ENCODE data around the gene NRG2.

Gene NRG2

DNA sequence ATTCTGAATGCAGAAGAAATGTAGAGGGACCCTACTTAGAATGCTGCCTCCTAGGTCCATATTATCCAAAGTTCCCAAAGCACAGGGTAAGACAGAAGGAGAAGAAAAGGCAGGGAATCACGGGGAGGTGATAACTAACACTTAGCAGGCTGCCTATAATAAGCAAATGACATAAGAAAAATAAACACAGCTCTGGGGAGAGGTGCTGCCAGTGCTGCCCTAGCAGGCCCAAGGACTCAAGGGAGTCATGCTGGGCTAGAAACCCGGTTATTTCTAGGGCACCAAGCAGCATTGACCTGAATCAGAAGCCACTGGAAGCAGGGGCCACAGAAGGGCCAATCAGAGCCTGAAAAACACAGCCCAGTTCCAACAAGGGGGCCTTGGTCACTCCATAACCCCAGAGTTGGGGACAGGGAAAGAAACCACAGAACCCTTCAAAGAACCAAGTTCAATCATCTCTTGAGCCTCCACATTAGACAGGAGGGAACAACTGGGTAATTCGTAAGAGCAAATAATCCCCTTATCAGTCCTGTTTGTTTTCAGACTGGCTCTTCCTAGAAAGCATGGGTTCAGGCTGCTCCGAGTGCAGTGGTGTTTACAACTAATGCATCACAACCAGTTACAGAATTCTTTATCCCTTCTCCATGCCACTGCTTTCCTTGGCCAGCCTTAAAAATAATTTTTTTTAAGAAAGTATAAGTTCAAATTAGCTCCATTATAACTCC, 24.0 kb downstream of the NRG2 start:
- Histone ChIP-seq H3K9ac (ENCODE audit: low read depth, low read length) (no peak overlapping the region), H3K27me3 (ENCODE audit: control insufficient read depth, insufficient read depth, low read length) (peaks cover 25% of the 10 kb centered on the region), H3K4me3 (ENCODE audit: low read depth, low read length) (no peak overlapping the region), H3K36me3 (ENCODE audit: control insufficient read depth, insufficient read depth, low read length) (no peaks in the 10 kb centered on the region), H3K9me3 (ENCODE audit: control insufficient read depth, insufficient read depth, low read length) (no peaks in the 10 kb centered on the region), H3K4me1 (ENCODE audit: control insufficient read depth, insufficient read depth, low read length) (no peaks in the 10 kb centered on the region)

GRCh38 chr5:140018517-140018916, 24.6 kb downstream of the NRG2 start:
- no peaks in the 10 kb centered on the region for H3K4me1 ChIP-seq (ENCODE audit: control insufficient read depth, insufficient read depth, low read length)
- no peak overlapping the region for H3K4me3 ChIP-seq (ENCODE audit: low read depth, low read length)
- H3K36me3 ChIP-seq (ENCODE audit: control insufficient read depth, insufficient read depth, low read length) = no peaks in the 10 kb centered on the region
- no peak overlapping the region for H3K9ac ChIP-seq (ENCODE audit: low read depth, low read length)
- no peaks in the 10 kb centered on the region for H3K9me3 ChIP-seq (ENCODE audit: control insufficient read depth, insufficient read depth, low read length)
- H3K27me3 ChIP-seq (ENCODE audit: control insufficient read depth, insufficient read depth, low read length) = peaks cover 22% of the 10 kb centered on the region

- Histone ChIP-seq H3K36me3 (ENCODE audit: control insufficient read depth, insufficient read depth, low read length) (no peaks in the 10 kb centered on the region), H3K4me1 (ENCODE audit: control insufficient read depth, insufficient read depth, low read length) (no peaks in the 10 kb centered on the region), H3K9me3 (ENCODE audit: control insufficient read depth, insufficient read depth, low read length) (no peaks in the 10 kb centered on the region), H3K4me3 (ENCODE audit: low read depth, low read length) (no peak overlapping the region), H3K27me3 (ENCODE audit: control insufficient read depth, insufficient read depth, low read length) (peaks cover 18% of the 10 kb centered on the region), H3K9ac (ENCODE audit: low read depth, low read length) (no peak overlapping the region)
Observed at GRCh38 chr5:140018096-140018481, 25.0 kb downstream of the NRG2 start.

GRCh38 chr5:140017397-140018095, 25.6 kb downstream of the NRG2 start:
- Histone ChIP-seq H3K27me3 (ENCODE audit: control insufficient read depth, insufficient read depth, low read length) (peaks cover 20% of the 10 kb centered on the region), H3K9ac (ENCODE audit: low read depth, low read length) (no peak overlapping the region), H3K4me3 (ENCODE audit: low read depth, low read length) (no peak overlapping the region), H3K9me3 (ENCODE audit: control insufficient read depth, insufficient read depth, low read length) (no peaks in the 10 kb centered on the region), H3K36me3 (ENCODE audit: control insufficient read depth, insufficient read depth, low read length) (no peaks in the 10 kb centered on the region), H3K4me1 (ENCODE audit: control insufficient read depth, insufficient read depth, low read length) (no peaks in the 10 kb centered on the region)

- Histone ChIP-seq H3K36me3 (ENCODE audit: control insufficient read depth, insufficient read depth, low read length) (no peaks in the 10 kb centered on the region), H3K27me3 (ENCODE audit: control insufficient read depth, insufficient read depth, low read length) (peaks cover 7% of the 10 kb centered on the region), H3K4me1 (ENCODE audit: control insufficient read depth, insufficient read depth, low read length) (no peaks in the 10 kb centered on the region), H3K4me3 (ENCODE audit: low read depth, low read length) (no peak overlapping the region), H3K9ac (ENCODE audit: low read depth, low read length) (no peak overlapping the region), H3K9me3 (ENCODE audit: control insufficient read depth, insufficient read depth, low read length) (no peaks in the 10 kb centered on the region)
Observed at GRCh38 chr5:140015706-140016105, 27.4 kb downstream of the NRG2 start.

- no peaks in the 10 kb centered on the region for H3K36me3 ChIP-seq (ENCODE audit: control insufficient read depth, insufficient read depth, low read length)
- H3K27me3 ChIP-seq (ENCODE audit: control insufficient read depth, insufficient read depth, low read length) = peaks cover 7% of the 10 kb centered on the region
- no peak overlapping the region for H3K4me3 ChIP-seq (ENCODE audit: low read depth, low read length)
- H3K4me1 ChIP-seq (ENCODE audit: control insufficient read depth, insufficient read depth, low read length) = no peaks in the 10 kb centered on the region
- H3K9me3 ChIP-seq (ENCODE audit: control insufficient read depth, insufficient read depth, low read length) = no peaks in the 10 kb centered on the region
- no peak overlapping the region for H3K9ac ChIP-seq (ENCODE audit: low read depth, low read length)
Observed at GRCh38 chr5:140014751-140015150, 28.3 kb downstream of the NRG2 start.

DNA sequence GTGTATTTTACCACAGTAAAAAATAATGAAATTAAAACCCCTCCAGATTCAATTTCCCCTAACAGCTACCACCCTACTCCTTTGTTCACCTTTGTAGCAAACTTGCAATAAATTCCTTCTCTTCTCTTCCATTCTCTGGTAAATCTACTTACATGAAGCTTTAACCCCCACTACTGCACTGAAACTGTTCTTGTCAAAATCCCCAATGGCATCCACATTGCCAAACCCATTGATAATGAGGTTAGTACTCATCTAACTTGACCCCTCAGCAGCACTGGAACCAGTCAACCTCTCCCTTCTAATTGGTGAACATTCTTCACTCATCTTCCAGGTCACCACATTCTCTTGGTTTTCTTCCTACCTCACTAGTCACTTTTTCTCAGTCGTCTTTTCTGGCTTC, 29.6 kb downstream of the NRG2 start:
- no peaks in the 10 kb centered on the region for H3K4me1 ChIP-seq (ENCODE audit: control insufficient read depth, insufficient read depth, low read length)
- H3K36me3 ChIP-seq (ENCODE audit: control insufficient read depth, insufficient read depth, low read length) = no peaks in the 10 kb centered on the region
- H3K9ac ChIP-seq (ENCODE audit: low read depth, low read length) = no peak overlapping the region
- H3K4me3 ChIP-seq (ENCODE audit: low read depth, low read length) = no peak overlapping the region
- H3K9me3 ChIP-seq (ENCODE audit: control insufficient read depth, insufficient read depth, low read length) = no peaks in the 10 kb centered on the region
- H3K27me3 ChIP-seq (ENCODE audit: control insufficient read depth, insufficient read depth, low read length) = peaks cover 7% of the 10 kb centered on the region

GRCh38 chr5:140012443-140012842, 30.7 kb downstream of the NRG2 start:
- H3K27me3 ChIP-seq (ENCODE audit: control insufficient read depth, insufficient read depth, low read length) = peaks cover 6% of the 10 kb centered on the region
- H3K9ac ChIP-seq (ENCODE audit: low read depth, low read length) = no peak overlapping the region
- H3K4me1 ChIP-seq (ENCODE audit: control insufficient read depth, insufficient read depth, low read length) = no peaks in the 10 kb centered on the region
- no peaks in the 10 kb centered on the region for H3K36me3 ChIP-seq (ENCODE audit: control insufficient read depth, insufficient read depth, low read length)
- no peaks in the 10 kb centered on the region for H3K9me3 ChIP-seq (ENCODE audit: control insufficient read depth, insufficient read depth, low read length)
- H3K4me3 ChIP-seq (ENCODE audit: low read depth, low read length) = no peak overlapping the region

GRCh38 chr5:140011297-140011802, 31.7 kb downstream of the NRG2 start:
- Histone ChIP-seq H3K9ac (ENCODE audit: low read depth, low read length) (no peak overlapping the region), H3K4me3 (ENCODE audit: low read depth, low read length) (no peak overlapping the region), H3K27me3 (ENCODE audit: control insufficient read depth, insufficient read depth, low read length) (peaks cover 9% of the 10 kb centered on the region), H3K9me3 (ENCODE audit: control insufficient read depth, insufficient read depth, low read length) (no peaks in the 10 kb centered on the region), H3K36me3 (ENCODE audit: control insufficient read depth, insufficient read depth, low read length) (no peaks in the 10 kb centered on the region), H3K4me1 (ENCODE audit: control insufficient read depth, insufficient read depth, low read length) (no peaks in the 10 kb centered on the region)

DNA sequence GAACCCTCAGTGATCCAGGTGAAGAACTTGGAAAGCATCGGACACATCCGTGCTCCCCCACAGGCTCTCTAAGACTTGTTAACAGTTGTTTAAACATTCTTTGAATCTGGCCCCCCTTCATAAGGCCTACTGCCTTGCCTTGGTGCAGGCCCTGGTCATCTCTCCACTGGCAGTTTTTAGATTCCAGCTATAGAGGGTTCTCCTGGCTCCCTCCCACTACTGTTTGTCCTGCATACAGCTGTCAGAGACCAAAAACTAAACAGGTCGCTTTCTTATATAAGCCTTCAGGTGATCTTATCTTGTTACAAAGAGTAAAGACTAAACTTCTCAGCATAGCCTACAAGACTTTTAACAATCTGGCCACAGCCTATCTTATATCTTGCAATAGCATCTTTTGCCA, 32.3 kb downstream of the NRG2 start:
- no peaks in the 10 kb centered on the region for H3K9me3 ChIP-seq (ENCODE audit: control insufficient read depth, insufficient read depth, low read length)
- peaks cover 9% of the 10 kb centered on the region for H3K27me3 ChIP-seq (ENCODE audit: control insufficient read depth, insufficient read depth, low read length)
- H3K4me3 ChIP-seq (ENCODE audit: low read depth, low read length) = no peak overlapping the region
- H3K36me3 ChIP-seq (ENCODE audit: control insufficient read depth, insufficient read depth, low read length) = no peaks in the 10 kb centered on the region
- no peak overlapping the region for H3K9ac ChIP-seq (ENCODE audit: low read depth, low read length)
- H3K4me1 ChIP-seq (ENCODE audit: control insufficient read depth, insufficient read depth, low read length) = no peaks in the 10 kb centered on the region

- Histone ChIP-seq H3K9ac (ENCODE audit: low read depth, low read length) (no peak overlapping the region), H3K9me3 (ENCODE audit: control insufficient read depth, insufficient read depth, low read length) (no peaks in the 10 kb centered on the region), H3K36me3 (ENCODE audit: control insufficient read depth, insufficient read depth, low read length) (no peaks in the 10 kb centered on the region), H3K27me3 (ENCODE audit: control insufficient read depth, insufficient read depth, low read length) (peaks cover 5% of the 10 kb centered on the region), H3K4me1 (ENCODE audit: control insufficient read depth, insufficient read depth, low read length) (no peaks in the 10 kb centered on the region), H3K4me3 (ENCODE audit: low read depth, low read length) (no peak overlapping the region)
Observed at GRCh38 chr5:140007311-140007710, 35.8 kb downstream of the NRG2 start.

GRCh38 chr5:140005145-140005591, 37.9 kb downstream of the NRG2 start:
- Histone ChIP-seq H3K9ac (ENCODE audit: low read depth, low read length) (no peak overlapping the region), H3K36me3 (ENCODE audit: control insufficient read depth, insufficient read depth, low read length) (no peaks in the 10 kb centered on the region), H3K9me3 (ENCODE audit: control insufficient read depth, insufficient read depth, low read length) (no peaks in the 10 kb centered on the region), H3K4me1 (ENCODE audit: control insufficient read depth, insufficient read depth, low read length) (no peaks in the 10 kb centered on the region), H3K4me3 (ENCODE audit: low read depth, low read length) (no peak overlapping the region), H3K27me3 (ENCODE audit: control insufficient read depth, insufficient read depth, low read length) (peaks cover 5% of the 10 kb centered on the region)
